Neural crest cell (in vitro differentiated cells): ENCODE results near the gene JUNB. TPM values are rescaled to one million over a fixed set of nuclear protein-coding genes. Genes with fewer than 3 reads are reported as not detected.

Source experiments
- DNase-seq: peaks from one replicate; pipeline ENCODE4 v3.0.0; 2021; ENCODE audit warnings: low read depth, mixed read lengths, low spot score
- H3K27ac Mint-ChIP-seq: one replicate; pipeline ENCODE4 v1.8.0; 2021; ENCODE audit warnings: mild to moderate bottlenecking, mixed read lengths; ENCODE audit not compliant: unreplicated experiment
- H3K27me3 Mint-ChIP-seq: 2 replicates; pipeline ENCODE4 v1.8.0; 2021; ENCODE audit warnings: low read depth, mild to moderate bottlenecking, mixed read lengths
- H3K36me3 Mint-ChIP-seq: 2 replicates; pipeline ENCODE4 v1.8.0; 2021; ENCODE audit warnings: low read depth, mild to moderate bottlenecking, mixed read lengths
- H3K4me1 Mint-ChIP-seq: 2 replicates; pipeline ENCODE4 v1.8.0; 2021; ENCODE audit warnings: mixed read lengths
- H3K4me3 Mint-ChIP-seq: one replicate; pipeline ENCODE4 v1.8.0; 2021; ENCODE audit warnings: mild to moderate bottlenecking, mixed read lengths
- H3K9me3 Mint-ChIP-seq: 2 replicates; pipeline ENCODE4 v1.8.0; 2021; ENCODE audit warnings: mixed read lengths
- total RNA-seq: library from RNA; stranded (reverse); gene quantifications from 2 replicates; pipeline ENCODE4 v1.2.1, GENCODE V29; 2021
- TF ChIP-seq, protein P1 (sequence below): fragments of 200-600 bp; sonication (generic); conservative IDR thresholded peaks from 2 replicates; pipeline ENCODE4 v1.5.0; 2021; ENCODE audit warnings: antibody characterized with exemption, mild to moderate bottlenecking

Gene JUNB
- total RNA-seq, 1 donor from 2014 or later, result 9.6 TPM

DNA sequence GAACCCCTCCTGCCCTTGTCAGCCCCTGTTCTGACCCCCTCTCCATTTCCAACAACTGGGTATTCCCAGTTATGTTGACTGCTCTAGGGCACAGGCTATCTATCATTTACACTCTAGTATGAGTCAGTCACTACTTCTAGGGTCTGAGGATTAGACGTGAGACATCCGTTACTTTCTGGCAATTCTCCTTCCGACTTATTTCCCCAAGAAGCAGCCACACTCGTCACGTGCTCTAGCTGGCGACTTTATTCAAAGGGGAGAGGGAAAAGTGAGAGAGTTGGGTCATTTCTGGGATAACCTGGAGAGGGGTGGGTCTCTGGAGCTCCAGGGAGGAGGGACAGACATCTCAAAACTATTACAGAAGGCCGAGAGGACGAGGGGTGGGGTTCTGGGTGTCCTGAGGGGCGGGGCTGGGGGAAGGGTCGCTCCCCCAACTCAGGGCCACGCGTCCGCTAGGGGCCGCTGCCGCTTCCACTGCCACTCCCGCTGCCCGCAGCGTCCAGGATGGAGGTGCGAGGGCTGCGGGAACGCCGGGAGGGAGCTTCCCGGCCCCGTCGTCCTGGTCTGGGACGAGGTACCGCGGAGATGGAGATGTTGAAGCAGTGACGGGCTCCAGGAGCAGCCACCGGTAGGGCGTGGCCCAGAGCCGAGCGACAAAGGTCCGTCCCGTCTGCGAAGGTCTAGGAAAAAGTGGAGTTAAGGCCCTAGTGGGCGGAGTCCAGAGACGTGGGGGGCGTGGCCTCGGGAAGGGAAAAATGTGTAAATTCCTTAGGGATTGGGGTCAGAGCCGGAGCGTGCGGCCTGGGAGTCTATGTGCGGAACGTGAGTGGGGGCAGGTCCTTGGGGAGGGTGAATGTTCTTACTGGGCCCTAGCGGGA is 34.2 kb downstream of the JUNB start:
- peaks cover 4% of the 10 kb centered on the region for H3K4me1 Mint-ChIP-seq
- TF ChIP-seq, protein P1, sequence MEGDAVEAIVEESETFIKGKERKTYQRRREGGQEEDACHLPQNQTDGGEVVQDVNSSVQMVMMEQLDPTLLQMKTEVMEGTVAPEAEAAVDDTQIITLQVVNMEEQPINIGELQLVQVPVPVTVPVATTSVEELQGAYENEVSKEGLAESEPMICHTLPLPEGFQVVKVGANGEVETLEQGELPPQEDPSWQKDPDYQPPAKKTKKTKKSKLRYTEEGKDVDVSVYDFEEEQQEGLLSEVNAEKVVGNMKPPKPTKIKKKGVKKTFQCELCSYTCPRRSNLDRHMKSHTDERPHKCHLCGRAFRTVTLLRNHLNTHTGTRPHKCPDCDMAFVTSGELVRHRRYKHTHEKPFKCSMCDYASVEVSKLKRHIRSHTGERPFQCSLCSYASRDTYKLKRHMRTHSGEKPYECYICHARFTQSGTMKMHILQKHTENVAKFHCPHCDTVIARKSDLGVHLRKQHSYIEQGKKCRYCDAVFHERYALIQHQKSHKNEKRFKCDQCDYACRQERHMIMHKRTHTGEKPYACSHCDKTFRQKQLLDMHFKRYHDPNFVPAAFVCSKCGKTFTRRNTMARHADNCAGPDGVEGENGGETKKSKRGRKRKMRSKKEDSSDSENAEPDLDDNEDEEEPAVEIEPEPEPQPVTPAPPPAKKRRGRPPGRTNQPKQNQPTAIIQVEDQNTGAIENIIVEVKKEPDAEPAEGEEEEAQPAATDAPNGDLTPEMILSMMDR, result peak; percentile 68
- H3K9me3 Mint-ChIP-seq, result peaks cover 3% of the 10 kb centered on the region
- H3K27me3 Mint-ChIP-seq, result peaks cover 43% of the 10 kb centered on the region
- H3K27ac Mint-ChIP-seq, result no peak overlapping the region
- H3K4me3 Mint-ChIP-seq, result no peak overlapping the region
- DNase-seq, result peak; percentile 68
- H3K36me3 Mint-ChIP-seq, result no peaks in the 10 kb centered on the region

DNA sequence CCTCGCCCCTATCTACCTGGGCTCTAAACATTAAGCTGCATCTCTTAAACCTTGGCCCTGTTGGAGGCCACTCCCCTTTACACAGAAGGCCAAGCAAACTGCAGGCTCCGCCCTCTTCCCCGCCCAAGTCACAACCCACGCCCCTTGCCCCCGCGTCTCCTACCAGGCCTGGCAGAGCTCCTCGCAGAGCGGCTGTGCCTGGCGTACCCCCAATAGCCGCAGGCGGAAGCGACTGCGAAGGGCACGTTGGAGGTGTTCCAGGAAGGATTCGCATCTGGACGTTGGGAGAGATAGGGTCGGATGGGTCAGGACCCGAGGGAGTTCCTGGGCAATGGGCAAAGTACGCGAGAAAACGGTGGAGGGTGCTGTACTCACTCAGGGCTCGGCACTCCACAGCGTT is 37.2 kb downstream of the JUNB start:
- Mint-ChIP-seq H3K36me3 (no peaks in the 10 kb centered on the region), H3K4me1 (peaks cover 13% of the 10 kb centered on the region), H3K9me3 (no peaks in the 10 kb centered on the region), H3K27ac (no peak overlapping the region), H3K27me3 (peaks cover 73% of the 10 kb centered on the region), H3K4me3 (no peak overlapping the region)
- TF ChIP-seq, protein P1, result no peak
- no peak for DNase-seq

DNA sequence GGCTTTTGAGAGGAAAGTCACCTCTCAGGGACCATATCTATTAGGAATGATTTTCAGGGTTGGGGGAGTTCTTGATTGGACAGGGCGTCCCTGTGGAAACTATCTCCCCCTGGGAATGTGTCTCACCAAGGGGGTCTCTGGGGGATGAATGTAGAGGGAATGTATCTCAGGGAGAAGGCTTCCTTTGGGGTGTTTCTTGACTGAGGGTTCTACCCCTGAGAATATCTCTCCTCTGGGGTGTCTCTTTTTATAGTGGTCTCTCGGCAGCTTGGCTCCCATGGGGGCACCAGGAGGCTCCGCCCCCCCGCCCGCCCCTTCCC is 42.1 kb downstream of the JUNB start:
- Mint-ChIP-seq H3K27ac (no peak overlapping the region), H3K36me3 (no peaks in the 10 kb centered on the region), H3K4me3 (peak overlapping the region; percentile 76), H3K4me1 (peaks cover 23% of the 10 kb centered on the region), H3K9me3 (no peaks in the 10 kb centered on the region), H3K27me3 (peaks cover 91% of the 10 kb centered on the region)
- TF ChIP-seq, protein P1, result no peak
- no peak for DNase-seq

DNA sequence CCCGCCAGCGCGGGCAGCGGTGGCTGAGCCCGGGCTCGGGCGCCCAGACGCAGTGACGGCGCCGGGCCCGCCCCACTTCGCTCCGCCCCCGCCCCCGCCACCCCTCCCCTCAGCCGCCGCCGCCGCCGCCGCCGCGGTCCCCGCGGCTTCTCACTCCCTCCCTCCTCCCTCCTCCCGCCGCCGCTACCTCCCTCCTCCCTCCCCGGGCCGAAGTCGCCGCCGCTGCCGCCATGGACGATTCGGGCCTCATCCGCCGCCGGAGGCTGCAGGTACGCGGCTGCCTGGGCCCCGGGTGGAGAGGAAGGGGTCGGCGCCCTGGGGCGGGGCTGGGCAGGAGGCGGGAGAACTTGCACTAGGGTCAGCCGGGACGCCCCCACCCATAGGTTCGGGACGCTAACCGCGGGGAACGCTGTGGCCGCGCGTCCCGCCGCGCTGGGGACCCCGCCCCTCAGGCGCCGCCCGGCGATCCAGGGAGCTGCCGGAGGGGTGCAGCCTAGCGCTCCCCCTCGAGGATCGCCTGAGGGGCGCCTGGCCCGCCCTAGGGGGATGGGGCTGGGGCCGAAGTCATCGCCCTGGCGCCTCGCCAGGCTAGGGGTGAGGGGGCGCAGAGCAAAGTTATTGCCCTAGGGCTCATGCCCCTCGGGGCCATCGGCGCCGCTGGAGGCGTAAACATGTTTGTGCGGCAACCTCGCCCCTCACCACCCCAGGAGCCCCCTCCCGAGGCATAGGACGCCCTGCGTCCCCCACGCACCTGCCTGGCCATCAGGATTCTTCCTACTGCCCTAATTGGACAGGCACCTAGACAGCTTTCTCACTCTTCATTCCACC is 42.7 kb downstream of the JUNB start:
- peaks cover 24% of the 10 kb centered on the region for H3K4me1 Mint-ChIP-seq
- peak; percentile 43 for DNase-seq
- peaks cover 89% of the 10 kb centered on the region for H3K27me3 Mint-ChIP-seq
- no peaks in the 10 kb centered on the region for H3K36me3 Mint-ChIP-seq
- H3K9me3 Mint-ChIP-seq, result no peaks in the 10 kb centered on the region
- H3K27ac Mint-ChIP-seq, result no peak overlapping the region
- H3K4me3 Mint-ChIP-seq, result peak overlapping the region; percentile 51
- TF ChIP-seq, protein P1, result no peak

DNA sequence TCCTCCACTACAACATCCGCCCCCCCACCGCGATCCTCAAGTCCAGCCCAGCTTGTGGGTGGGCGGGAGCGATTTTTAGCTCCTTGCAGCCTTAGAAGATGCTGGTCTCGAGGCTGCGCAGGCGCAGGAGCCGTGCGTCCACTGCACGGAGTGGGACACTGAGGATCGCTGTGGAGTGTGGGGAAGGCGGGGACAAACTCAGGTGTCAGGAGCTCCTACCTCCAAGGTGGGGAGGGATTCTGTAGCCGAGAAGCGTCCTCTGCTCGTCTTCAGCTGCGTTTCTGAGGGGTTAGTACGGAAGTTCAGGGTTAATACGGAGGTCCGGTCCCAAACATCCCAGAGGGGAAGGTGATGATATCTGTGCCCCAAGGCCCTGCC is 43.3 kb downstream of the JUNB start, which contains the start of gene RTBDN:
RTBDN (minus strand) TSS at position 14 of the 378 bp plus-strand sequence. CDS start 4,600 bp downstream, outside the sequence.
- H3K36me3 Mint-ChIP-seq, result no peaks in the 10 kb centered on the region
- TF ChIP-seq, protein P1, result no peak
- no peaks in the 10 kb centered on the region for H3K9me3 Mint-ChIP-seq
- peaks cover 89% of the 10 kb centered on the region for H3K27me3 Mint-ChIP-seq
- peaks cover 30% of the 10 kb centered on the region for H3K4me1 Mint-ChIP-seq
- H3K27ac Mint-ChIP-seq, result no peak within 1 kb of the TSS
- peak within 1 kb of the TSS; percentile 76 for H3K4me3 Mint-ChIP-seq
- no peak for DNase-seq
